K562 (cell line): ENCODE data around the gene GLIPR2. TPM values are rescaled to one million over a fixed set of nuclear protein-coding genes. Genes with fewer than 3 reads are reported as not detected.

Experiments used
- CBX8 ChIP-seq: fragments of 200-600 bp; sonication (generic); IDR thresholded peaks from 2 replicates; pipeline ENCODE4 v1.6.1; 2012; ENCODE audit warnings: borderline replicate concordance, mixed run types, low read depth, mild to moderate bottlenecking, moderate library complexity, mixed read lengths, low read length, control low read depth, inconsistent platforms; ENCODE audit not compliant: poor library complexity, severe bottlenecking; ENCODE audit errors: extremely low read depth
- CHAMP1 ChIP-seq: fragments of 450-650 bp; IDR thresholded peaks from 2 replicates; pipeline ENCODE4 v1.6.1; 2016; ENCODE audit warnings: mild to moderate bottlenecking
- ETV5 ChIP-seq: sonication (generic); formaldehyde crosslinking; IDR thresholded peaks from 2 replicates; pipeline ENCODE4 v1.4.0; 2020; ENCODE audit warnings: low read depth, mild to moderate bottlenecking, missing genetic modification reagents
- HINFP ChIP-seq: fragments of 450-650 bp; conservative IDR thresholded peaks from 2 replicates; pipeline ENCODE4 v1.6.1; 2016; ENCODE audit warnings: missing genetic modification characterization, low read depth, mild to moderate bottlenecking, control low read depth, missing compliant biosample characterization
- HLTF ChIP-seq: fragments of 450-650 bp; IDR thresholded peaks from 2 replicates; pipeline ENCODE4 v1.6.1; 2016
- ZNF507 ChIP-seq: conservative IDR thresholded peaks from 2 replicates; pipeline ENCODE4 v1.6.1; 2017; ENCODE audit warnings: missing genetic modification characterization, missing compliant biosample characterization
- polyA plus RNA-seq, 8 experiments: library from polyadenylated mRNA; depleted of rRNA in 4 of 8; stranded (reverse) in 5 of 8; unstranded in 3 of 8; fragments of >200 nt; fragmentation: Nextera tagmentation in 2 of 8; fragmentation: Illumina TruSeq in 1 of 8; extraction: Ambion mirVana in 2 of 8; extraction: Trizol in 1 of 8; gene quantifications; 2 replicates each; pipeline versions ENCODE4 v1.2.1 to v1.2.3, GENCODE V29; 2011 to 2014; ENCODE audit warnings: inconsistent platforms in 1 of 8, missing spikeins in 1 of 8
- total RNA-seq, 7 experiments: library from RNA; depleted of rRNA in 6 of 7; stranded (reverse); fragments of >200 nt in 6 of 7; fragmentation: Illumina TruSeq in 2 of 7; extraction: Trizol in 2 of 7; gene quantifications; 2 replicates each; pipeline versions ENCODE4 v1.2.1 to v1.2.3, GENCODE V29; 2011 to 2021; ENCODE audit warnings: low replicate concordance in 1 of 7
- TF ChIP-seq, protein P1 (sequence below): fragments of 250-450 bp; sonication (Bioruptor Pico); IDR thresholded peaks from 2 replicates; pipeline ENCODE4 v1.8.0; 2021; ENCODE audit warnings: moderate library complexity, mild to moderate bottlenecking, inconsistent platforms
- TF ChIP-seq, protein P2 (sequence below): fragments of 250-450 bp; sonication (Bioruptor Pico); IDR thresholded peaks from 2 replicates; pipeline ENCODE4 v1.4.0; 2020; ENCODE audit warnings: mild to moderate bottlenecking, moderate library complexity

The GLIPR2 gene
- total and polyA plus RNA-seq, 9 of the 15 experiments (the other 6 are each of a cell fraction or from before 2014, with no cell fraction given), result 1.4 to 8.8 (median 2.9) TPM

DNA sequence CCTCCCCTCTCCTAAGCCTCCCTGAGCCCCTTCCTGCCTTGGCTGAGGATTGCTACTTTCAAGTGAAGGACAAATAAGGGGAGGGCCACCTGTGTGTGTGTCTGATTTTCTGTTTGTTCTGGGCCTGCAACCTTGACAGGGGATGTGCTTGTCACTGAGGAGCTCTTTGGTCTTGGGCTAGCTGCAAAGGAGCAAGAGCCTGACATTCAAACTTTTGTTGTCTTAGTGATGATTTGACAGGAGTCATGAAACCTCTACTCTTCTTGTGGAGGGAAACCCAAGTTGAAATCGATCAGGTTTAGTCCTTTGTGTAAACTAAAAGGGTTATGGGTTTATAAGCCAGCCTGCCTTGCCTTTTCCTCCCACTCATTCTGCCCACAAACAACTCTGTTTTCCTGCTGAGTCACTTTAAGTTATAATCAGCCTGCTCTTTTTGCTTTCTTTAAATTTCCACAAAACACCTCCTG lies 71.0 kb downstream of the GLIPR2 start (continued):
- TF ChIP-seq ETV5 (no peak), CHAMP1 (no peak), CBX8 (no peak), HLTF (no peak), HINFP (no peak), ZNF507 (no peak)
- TF ChIP-seq, protein P1, sequence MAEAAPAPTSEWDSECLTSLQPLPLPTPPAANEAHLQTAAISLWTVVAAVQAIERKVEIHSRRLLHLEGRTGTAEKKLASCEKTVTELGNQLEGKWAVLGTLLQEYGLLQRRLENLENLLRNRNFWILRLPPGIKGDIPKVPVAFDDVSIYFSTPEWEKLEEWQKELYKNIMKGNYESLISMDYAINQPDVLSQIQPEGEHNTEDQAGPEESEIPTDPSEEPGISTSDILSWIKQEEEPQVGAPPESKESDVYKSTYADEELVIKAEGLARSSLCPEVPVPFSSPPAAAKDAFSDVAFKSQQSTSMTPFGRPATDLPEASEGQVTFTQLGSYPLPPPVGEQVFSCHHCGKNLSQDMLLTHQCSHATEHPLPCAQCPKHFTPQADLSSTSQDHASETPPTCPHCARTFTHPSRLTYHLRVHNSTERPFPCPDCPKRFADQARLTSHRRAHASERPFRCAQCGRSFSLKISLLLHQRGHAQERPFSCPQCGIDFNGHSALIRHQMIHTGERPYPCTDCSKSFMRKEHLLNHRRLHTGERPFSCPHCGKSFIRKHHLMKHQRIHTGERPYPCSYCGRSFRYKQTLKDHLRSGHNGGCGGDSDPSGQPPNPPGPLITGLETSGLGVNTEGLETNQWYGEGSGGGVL (CRISPR knock-in tag), result no peak
- TF ChIP-seq, protein P2, sequence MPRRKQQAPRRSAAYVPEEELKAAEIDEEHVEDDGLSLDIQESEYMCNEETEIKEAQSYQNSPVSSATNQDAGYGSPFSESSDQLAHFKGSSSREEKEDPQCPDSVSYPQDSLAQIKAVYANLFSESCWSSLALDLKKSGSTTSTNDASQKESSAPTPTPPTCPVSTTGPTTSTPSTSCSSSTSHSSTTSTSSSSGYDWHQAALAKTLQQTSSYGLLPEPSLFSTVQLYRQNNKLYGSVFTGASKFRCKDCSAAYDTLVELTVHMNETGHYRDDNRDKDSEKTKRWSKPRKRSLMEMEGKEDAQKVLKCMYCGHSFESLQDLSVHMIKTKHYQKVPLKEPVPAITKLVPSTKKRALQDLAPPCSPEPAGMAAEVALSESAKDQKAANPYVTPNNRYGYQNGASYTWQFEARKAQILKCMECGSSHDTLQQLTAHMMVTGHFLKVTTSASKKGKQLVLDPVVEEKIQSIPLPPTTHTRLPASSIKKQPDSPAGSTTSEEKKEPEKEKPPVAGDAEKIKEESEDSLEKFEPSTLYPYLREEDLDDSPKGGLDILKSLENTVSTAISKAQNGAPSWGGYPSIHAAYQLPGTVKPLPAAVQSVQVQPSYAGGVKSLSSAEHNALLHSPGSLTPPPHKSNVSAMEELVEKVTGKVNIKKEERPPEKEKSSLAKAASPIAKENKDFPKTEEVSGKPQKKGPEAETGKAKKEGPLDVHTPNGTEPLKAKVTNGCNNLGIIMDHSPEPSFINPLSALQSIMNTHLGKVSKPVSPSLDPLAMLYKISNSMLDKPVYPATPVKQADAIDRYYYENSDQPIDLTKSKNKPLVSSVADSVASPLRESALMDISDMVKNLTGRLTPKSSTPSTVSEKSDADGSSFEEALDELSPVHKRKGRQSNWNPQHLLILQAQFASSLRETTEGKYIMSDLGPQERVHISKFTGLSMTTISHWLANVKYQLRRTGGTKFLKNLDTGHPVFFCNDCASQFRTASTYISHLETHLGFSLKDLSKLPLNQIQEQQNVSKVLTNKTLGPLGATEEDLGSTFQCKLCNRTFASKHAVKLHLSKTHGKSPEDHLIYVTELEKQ (CRISPR knock-in tag), result no peak
